ENCODE data around the gene DNAJB5. TPM values are rescaled to one million over a fixed set of nuclear protein-coding genes. Genes with fewer than 3 reads are reported as not detected.

DNAJB5 gene
- total RNA-seq, 1 donor from 2014 or later: 18.4 TPM

GRCh38 chr9:35028341-35028740 lies 38.8 kb downstream of the DNAJB5 start:
- peaks cover 25% of the 10 kb centered on the region for H3K4me1 Mint-ChIP-seq
- no peak for DNase-seq (ENCODE audit: low spot score in 2 of 2, unreplicated experiment in 2 of 2)
- TF ChIP-seq CTCF (IDR thresholded peaks at IDR 0.05; ENCODE audit: unreplicated experiment): no peak
- H3K4me3 Mint-ChIP-seq: no peak overlapping the region
- H3K9me3 Mint-ChIP-seq: peaks cover 6% of the 10 kb centered on the region
- peaks cover 23% of the 10 kb centered on the region for H3K36me3 Mint-ChIP-seq
- no peak overlapping the region for H3K27ac Mint-ChIP-seq
- H3K27me3 Mint-ChIP-seq (ENCODE audit: low read depth): no peaks in the 10 kb centered on the region

- peaks cover 21% of the 10 kb centered on the region for H3K4me1 Mint-ChIP-seq
- peaks cover 6% of the 10 kb centered on the region for H3K9me3 Mint-ChIP-seq
- H3K27me3 Mint-ChIP-seq (ENCODE audit: low read depth): no peaks in the 10 kb centered on the region
- no peak for TF ChIP-seq CTCF (IDR thresholded peaks at IDR 0.05; ENCODE audit: unreplicated experiment)
- H3K36me3 Mint-ChIP-seq: peaks cover 17% of the 10 kb centered on the region
- no peak for DNase-seq (ENCODE audit: low spot score in 2 of 2, unreplicated experiment in 2 of 2)
- no peak overlapping the region for H3K27ac Mint-ChIP-seq
- no peak overlapping the region for H3K4me3 Mint-ChIP-seq
These were observed 39.7 kb downstream of the DNAJB5 start for GRCh38 chr9:35029241-35029640.

GRCh38 chr9:35029852-35030251 lies 40.3 kb downstream of the DNAJB5 start:
- TF ChIP-seq CTCF (IDR thresholded peaks at IDR 0.05; ENCODE audit: unreplicated experiment): no peak
- H3K27me3 Mint-ChIP-seq (ENCODE audit: low read depth): no peaks in the 10 kb centered on the region
- peaks cover 17% of the 10 kb centered on the region for H3K36me3 Mint-ChIP-seq
- no peak overlapping the region for H3K27ac Mint-ChIP-seq
- H3K4me3 Mint-ChIP-seq: no peak overlapping the region
- H3K9me3 Mint-ChIP-seq: peaks cover 6% of the 10 kb centered on the region
- DNase-seq (ENCODE audit: low spot score in 2 of 2, unreplicated experiment in 2 of 2): no peak
- H3K4me1 Mint-ChIP-seq: peaks cover 16% of the 10 kb centered on the region

- TF ChIP-seq CTCF (IDR thresholded peaks at IDR 0.05; ENCODE audit: unreplicated experiment): no peak
- Mint-ChIP-seq H3K4me1 (no peaks in the 10 kb centered on the region), H3K4me3 (no peak overlapping the region), H3K9me3 (peaks cover 6% of the 10 kb centered on the region), H3K36me3 (peaks cover 23% of the 10 kb centered on the region), H3K27ac (no peak overlapping the region), H3K27me3 (ENCODE audit: low read depth) (no peaks in the 10 kb centered on the region)
- no peak for DNase-seq (ENCODE audit: low spot score in 2 of 2, unreplicated experiment in 2 of 2)
These were observed 43.6 kb downstream of the DNAJB5 start for GRCh38 chr9:35033101-35033500.

DNA sequence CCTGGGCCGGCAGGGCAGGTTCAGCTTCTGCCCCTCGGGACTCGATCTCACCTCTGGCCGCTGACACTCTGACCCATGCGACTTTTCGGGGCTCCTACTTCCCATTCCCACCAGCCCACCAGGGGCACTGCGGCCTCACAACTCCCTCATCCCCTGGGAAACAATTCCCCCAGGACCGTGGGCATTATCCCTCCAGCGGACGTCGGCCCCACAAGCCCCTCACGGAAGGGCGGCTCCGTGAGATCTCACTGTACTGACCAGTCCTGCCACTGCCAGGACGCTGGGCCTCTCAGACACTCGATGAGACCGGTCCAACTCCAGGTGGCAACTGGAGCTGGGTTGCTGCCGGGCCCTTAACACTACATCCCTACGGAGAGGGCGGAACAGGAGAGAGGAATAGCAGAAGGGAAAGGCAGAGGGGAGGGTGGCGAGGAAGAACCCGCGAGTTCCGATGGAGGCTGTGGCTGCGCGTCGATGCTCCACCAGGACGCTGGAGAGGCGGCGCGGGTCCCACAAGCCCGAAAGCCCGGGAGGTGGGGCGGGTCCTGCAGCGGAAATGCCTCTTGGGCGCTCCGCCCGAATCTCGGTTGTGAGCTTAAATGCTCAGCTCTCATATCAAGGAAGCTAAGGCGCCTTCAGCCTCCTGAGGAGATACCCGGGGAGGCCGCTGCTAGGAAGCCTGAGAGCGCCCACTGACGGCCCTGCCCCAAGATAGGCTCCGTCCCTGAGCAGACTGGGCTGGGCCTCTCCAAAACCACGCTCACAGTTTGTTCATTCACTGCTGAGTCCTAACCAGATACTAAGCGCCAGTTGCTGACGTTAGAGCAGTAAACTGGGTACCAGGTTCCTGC lies 46.5 kb downstream of the DNAJB5 start:
- peaks cover 23% of the 10 kb centered on the region for H3K36me3 Mint-ChIP-seq
- DNase-seq (ENCODE audit: low spot score in 2 of 2, unreplicated experiment in 2 of 2): no peak
- no peaks in the 10 kb centered on the region for H3K27me3 Mint-ChIP-seq (ENCODE audit: low read depth)
- H3K4me1 Mint-ChIP-seq: no peaks in the 10 kb centered on the region
- no peaks in the 10 kb centered on the region for H3K9me3 Mint-ChIP-seq
- H3K4me3 Mint-ChIP-seq: no peak overlapping the region
- no peak overlapping the region for H3K27ac Mint-ChIP-seq
- no peak for TF ChIP-seq CTCF (IDR thresholded peaks at IDR 0.05; ENCODE audit: unreplicated experiment)
